Measurements from ENCODE around the gene DNAJC18. TPM values are rescaled to one million over a fixed set of nuclear protein-coding genes. Genes with fewer than 3 reads are reported as not detected.
"Not testable (repeated sequence)": the region's sequence is repeated elsewhere in the genome, so short reads cannot be mapped to it uniquely, and the experiment has no call there.

The DNAJC18 gene
- total RNA-seq, 1 experiment from 2014 or later = 6.3 TPM

DNA sequence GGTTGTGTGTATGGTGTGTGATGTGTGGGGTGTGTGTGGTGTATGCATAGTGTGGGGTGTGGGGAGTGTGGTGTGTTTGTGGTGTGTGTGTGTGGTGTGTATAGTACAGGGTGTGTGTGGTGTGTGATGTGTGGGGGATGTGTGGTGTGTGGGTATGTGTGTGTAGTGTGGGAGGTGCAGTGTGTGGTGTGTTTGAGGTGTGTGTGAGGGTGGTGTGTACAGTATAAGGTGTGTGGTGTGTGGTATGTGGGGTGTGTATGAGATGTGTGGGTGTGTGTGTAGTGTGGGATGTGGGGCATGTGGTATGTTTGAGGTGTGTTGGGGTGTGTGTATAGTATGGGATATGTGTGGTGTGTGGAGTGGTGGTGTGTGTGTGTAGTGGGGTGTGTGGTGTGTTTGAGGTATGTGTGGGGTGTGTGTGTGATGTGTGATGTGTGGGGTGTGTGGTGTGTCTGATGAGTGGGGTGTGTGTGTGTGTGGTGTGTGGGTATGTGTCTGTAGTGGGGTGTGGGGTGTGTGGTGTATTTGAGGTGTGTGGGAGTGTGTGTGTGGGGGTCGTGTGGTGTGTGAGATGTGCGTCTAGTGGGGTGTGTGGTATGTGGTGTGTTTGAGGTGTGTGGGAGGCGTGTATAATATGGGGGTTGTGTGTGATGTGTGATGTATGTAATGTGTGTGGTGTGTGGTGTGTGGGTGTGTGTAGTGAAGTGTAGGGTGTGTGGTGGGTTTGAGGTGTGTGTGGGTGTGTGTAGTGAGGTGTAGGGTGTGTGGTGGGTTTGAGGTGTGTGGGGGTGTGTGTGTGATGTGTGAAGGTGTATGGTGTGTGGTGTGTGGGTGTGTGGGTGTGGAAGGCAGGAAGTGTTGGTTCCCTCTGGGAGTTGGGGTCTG lies 14.6 kb upstream of the DNAJC18 start:
- Histone ChIP-seq H3K27me3 (ENCODE audit: control insufficient read depth, insufficient read depth, low read length) (no peaks in the 10 kb centered on the region), H3K36me3 (replicated peaks; ENCODE audit: control insufficient read depth, insufficient read depth, low read length) (no peaks in the 10 kb centered on the region), H3K4me3 (ENCODE audit: insufficient read depth, low read depth, low read length) (no peak overlapping the region)
- no peak for DNase-seq

GRCh38 chr5:139451878-139452660 lies 12.7 kb upstream of the DNAJC18 start:
- H3K4me3 ChIP-seq (ENCODE audit: insufficient read depth, low read depth, low read length) = no peak overlapping the region
- no peaks in the 10 kb centered on the region for H3K36me3 ChIP-seq (replicated peaks; ENCODE audit: control insufficient read depth, insufficient read depth, low read length)
- DNase-seq = no peak
- no peaks in the 10 kb centered on the region for H3K27me3 ChIP-seq (ENCODE audit: control insufficient read depth, insufficient read depth, low read length)

GRCh38 chr5:139451176-139451575 lies 11.9 kb upstream of the DNAJC18 start:
- Histone ChIP-seq H3K36me3 (replicated peaks; ENCODE audit: control insufficient read depth, insufficient read depth, low read length) (no peaks in the 10 kb centered on the region), H3K27me3 (ENCODE audit: control insufficient read depth, insufficient read depth, low read length) (no peaks in the 10 kb centered on the region), H3K4me3 (ENCODE audit: insufficient read depth, low read depth, low read length) (no peak overlapping the region)
- DNase-seq = no peak

GRCh38 chr5:139446956-139447779 lies 7.8 kb upstream of the DNAJC18 start:
- Histone ChIP-seq H3K27me3 (ENCODE audit: control insufficient read depth, insufficient read depth, low read length) (no peaks in the 10 kb centered on the region), H3K36me3 (replicated peaks; ENCODE audit: control insufficient read depth, insufficient read depth, low read length) (no peaks in the 10 kb centered on the region), H3K4me3 (ENCODE audit: insufficient read depth, low read depth, low read length) (no peak overlapping the region)
- DNase-seq = no peak

DNA sequence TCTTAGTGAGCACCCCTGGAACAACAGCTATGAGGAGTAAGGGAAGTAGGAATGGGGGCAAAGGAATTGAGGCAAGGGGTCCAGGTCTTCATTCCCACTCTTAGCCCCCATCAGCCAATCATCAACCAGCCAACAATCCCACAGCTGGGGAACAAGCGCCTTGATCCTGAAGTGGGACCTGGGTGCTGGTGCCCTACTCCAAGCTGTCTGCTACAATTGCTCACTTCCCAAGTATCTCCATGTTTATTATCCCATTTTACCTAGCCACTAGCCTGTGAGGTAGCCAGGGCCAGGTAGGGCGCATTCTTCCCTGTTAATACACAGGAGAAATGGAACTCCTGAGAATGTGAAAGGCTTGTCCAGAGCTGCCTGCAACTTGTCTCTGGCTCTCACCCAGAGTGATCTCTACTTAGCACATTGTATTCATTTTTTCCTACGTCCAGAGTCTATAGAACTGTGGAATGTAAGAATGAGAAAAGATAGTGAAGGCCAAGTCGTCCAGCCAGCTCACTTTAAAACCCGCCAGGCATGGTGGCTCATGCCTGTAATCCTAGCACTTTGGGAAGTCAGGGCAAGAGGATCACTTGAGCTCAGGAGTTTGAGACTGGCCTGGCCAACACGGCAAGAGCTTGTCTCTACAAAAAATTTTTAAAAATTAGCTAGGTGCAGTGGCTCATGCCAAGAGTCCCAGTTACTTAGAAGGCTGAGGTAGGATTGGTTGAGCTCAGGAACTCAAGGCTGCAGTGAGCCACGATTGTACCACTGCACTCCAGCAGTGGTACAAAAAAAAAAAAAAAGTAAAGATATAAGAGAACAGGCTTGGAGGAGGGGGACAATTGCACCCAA lies 6.2 kb upstream of the DNAJC18 start:
- Histone ChIP-seq H3K36me3 (replicated peaks; ENCODE audit: control insufficient read depth, insufficient read depth, low read length) (no peaks in the 10 kb centered on the region), H3K27me3 (ENCODE audit: control insufficient read depth, insufficient read depth, low read length) (no peaks in the 10 kb centered on the region; the same call in 1 of the 2 replicates), H3K4me3 (ENCODE audit: insufficient read depth, low read depth, low read length) (no peak overlapping the region)
- DNase-seq = no peak

GRCh38 chr5:139443831-139444453 lies 4.6 kb upstream of the DNAJC18 start:
- no peaks in the 10 kb centered on the region; the same call in 1 of the 2 replicates for H3K27me3 ChIP-seq (ENCODE audit: control insufficient read depth, insufficient read depth, low read length)
- no peak for DNase-seq
- H3K36me3 ChIP-seq (replicated peaks; ENCODE audit: control insufficient read depth, insufficient read depth, low read length) = no peaks in the 10 kb centered on the region
- H3K4me3 ChIP-seq (ENCODE audit: insufficient read depth, low read depth, low read length) = no peak overlapping the region

DNA sequence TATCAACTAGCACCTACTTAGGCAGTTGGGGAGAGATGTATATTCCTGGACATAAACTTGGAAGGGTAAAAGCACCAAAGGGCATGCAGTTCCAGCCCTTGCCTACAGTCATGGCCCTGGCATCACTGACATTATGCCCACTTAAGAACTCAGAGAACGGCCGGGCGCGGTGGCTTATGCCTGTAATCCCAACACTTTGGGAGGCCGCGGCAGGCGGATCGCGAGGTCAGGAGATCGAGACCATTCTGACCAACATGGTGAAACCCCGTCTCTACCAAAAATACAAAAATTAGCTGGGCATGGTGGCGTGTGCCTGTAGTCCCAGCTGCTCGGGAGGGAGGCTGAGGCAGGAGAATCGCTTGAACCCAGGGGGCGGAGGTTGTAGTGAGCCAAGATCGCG lies 1.1 kb upstream of the DNAJC18 start:
- not testable (repeated sequence) for H3K36me3 ChIP-seq (replicated peaks; ENCODE audit: control insufficient read depth, insufficient read depth, low read length); H3K27me3 ChIP-seq (ENCODE audit: control insufficient read depth, insufficient read depth, low read length); H3K4me3 ChIP-seq (ENCODE audit: insufficient read depth, low read depth, low read length); DNase-seq

- peak overlapping the region; percentile 83 for H3K4me3 ChIP-seq (ENCODE audit: insufficient read depth, low read depth, low read length)
- DNase-seq = no peak
- H3K27me3 ChIP-seq (ENCODE audit: control insufficient read depth, insufficient read depth, low read length) = no peaks in the 10 kb centered on the region; the same call in 1 of the 2 replicates
- H3K36me3 ChIP-seq (replicated peaks; ENCODE audit: control insufficient read depth, insufficient read depth, low read length) = peaks cover 1% of the 10 kb centered on the region
Observed at GRCh38 chr5:139438707-139439012, 665 bp downstream of the DNAJC18 start.

GRCh38 chr5:139435676-139436075 lies 3.6 kb downstream of the DNAJC18 start:
- no peak for DNase-seq
- Histone ChIP-seq H3K27me3 (ENCODE audit: control insufficient read depth, insufficient read depth, low read length) (no peaks in the 10 kb centered on the region), H3K4me3 (ENCODE audit: insufficient read depth, low read depth, low read length) (no peak overlapping the region), H3K36me3 (replicated peaks; ENCODE audit: control insufficient read depth, insufficient read depth, low read length) (peaks cover 3% of the 10 kb centered on the region)

GRCh38 chr5:139431706-139432105 lies 7.6 kb downstream of the DNAJC18 start:
- Histone ChIP-seq H3K4me3 (ENCODE audit: insufficient read depth, low read depth, low read length) (no peak overlapping the region), H3K36me3 (replicated peaks; ENCODE audit: control insufficient read depth, insufficient read depth, low read length) (peaks cover 3% of the 10 kb centered on the region), H3K27me3 (ENCODE audit: control insufficient read depth, insufficient read depth, low read length) (no peaks in the 10 kb centered on the region)
- DNase-seq = no peak

- Histone ChIP-seq H3K27me3 (ENCODE audit: control insufficient read depth, insufficient read depth, low read length) (no peaks in the 10 kb centered on the region), H3K4me3 (ENCODE audit: insufficient read depth, low read depth, low read length) (no peak overlapping the region), H3K36me3 (replicated peaks; ENCODE audit: control insufficient read depth, insufficient read depth, low read length) (peaks cover 5% of the 10 kb centered on the region)
- DNase-seq = no peak
Observed at GRCh38 chr5:139430015-139430414, 9.3 kb downstream of the DNAJC18 start.

DNA sequence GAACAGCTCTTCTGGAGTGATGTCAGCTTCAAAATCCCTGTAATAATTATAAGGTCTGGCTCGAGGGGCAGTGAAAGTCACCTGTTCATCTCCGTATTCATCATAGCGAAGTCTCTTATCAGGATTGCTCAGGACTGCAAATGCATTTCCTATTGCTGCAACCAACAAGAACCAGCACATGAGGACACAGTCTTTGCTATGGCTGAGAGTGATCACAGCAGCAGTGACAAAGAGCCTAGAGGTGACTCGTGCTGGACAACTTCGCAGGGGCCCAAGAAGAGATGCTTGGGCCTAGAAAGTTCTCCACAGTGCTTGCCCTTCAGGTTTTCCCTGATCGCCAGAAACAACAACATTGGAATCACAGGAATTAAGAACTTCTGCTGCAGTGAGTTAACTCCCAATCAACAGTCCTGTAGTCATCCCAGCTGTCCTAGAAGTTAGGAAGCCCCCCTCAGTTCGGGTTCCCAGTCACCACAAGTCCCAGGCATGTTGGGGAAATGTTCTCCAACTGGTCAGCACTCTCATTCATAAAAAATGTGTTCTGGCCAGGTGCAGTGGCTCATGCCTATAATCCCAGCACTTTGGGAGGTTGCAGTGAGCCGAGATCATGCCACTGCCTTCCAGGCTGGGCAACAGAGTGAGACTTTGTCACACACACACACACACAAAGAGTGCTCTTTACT lies 13.0 kb downstream of the DNAJC18 start:
- peaks cover 3% of the 10 kb centered on the region for H3K36me3 ChIP-seq (replicated peaks; ENCODE audit: control insufficient read depth, insufficient read depth, low read length)
- no peaks in the 10 kb centered on the region for H3K27me3 ChIP-seq (ENCODE audit: control insufficient read depth, insufficient read depth, low read length)
- DNase-seq = no peak
- no peak overlapping the region for H3K4me3 ChIP-seq (ENCODE audit: insufficient read depth, low read depth, low read length)

DNA sequence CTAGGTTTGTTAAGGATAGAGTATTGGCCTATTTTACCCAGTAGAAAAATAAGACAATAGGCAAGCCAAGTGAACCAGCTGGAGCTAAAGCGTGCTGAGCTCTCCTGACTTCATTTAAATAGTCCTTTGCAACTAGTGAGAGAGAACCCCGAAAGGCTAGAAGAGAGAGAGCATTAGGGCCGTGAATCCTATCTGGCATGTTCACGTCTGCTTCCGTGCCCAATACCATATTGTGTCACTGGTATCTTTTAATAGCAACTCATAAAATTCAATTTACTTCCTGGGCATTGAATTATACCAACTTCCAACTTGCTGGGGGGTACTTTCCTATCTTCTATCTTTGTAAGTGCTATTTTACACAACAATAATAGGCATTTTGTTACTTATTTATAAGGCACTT lies 13.8 kb downstream of the DNAJC18 start:
- no peak for DNase-seq
- no peak overlapping the region for H3K4me3 ChIP-seq (ENCODE audit: insufficient read depth, low read depth, low read length)
- peaks cover 3% of the 10 kb centered on the region for H3K36me3 ChIP-seq (replicated peaks; ENCODE audit: control insufficient read depth, insufficient read depth, low read length)
- H3K27me3 ChIP-seq (ENCODE audit: control insufficient read depth, insufficient read depth, low read length) = no peaks in the 10 kb centered on the region
